NCI-H2107 treated with DMSO at 0.1 percent for 48 hours (cell line): ENCODE measurements around the gene COL18A1.

Experiments
- DNase-seq: peaks from one replicate; lab custom pipeline; 2025; ENCODE audit not compliant: unreplicated experiment; lab: John Stamatoyannopoulos, UW

COL18A1 gene

GRCh38 chr21:45466330-45467220 is 61.6 kb downstream of the COL18A1 start:
- no peak for DNase-seq

DNA sequence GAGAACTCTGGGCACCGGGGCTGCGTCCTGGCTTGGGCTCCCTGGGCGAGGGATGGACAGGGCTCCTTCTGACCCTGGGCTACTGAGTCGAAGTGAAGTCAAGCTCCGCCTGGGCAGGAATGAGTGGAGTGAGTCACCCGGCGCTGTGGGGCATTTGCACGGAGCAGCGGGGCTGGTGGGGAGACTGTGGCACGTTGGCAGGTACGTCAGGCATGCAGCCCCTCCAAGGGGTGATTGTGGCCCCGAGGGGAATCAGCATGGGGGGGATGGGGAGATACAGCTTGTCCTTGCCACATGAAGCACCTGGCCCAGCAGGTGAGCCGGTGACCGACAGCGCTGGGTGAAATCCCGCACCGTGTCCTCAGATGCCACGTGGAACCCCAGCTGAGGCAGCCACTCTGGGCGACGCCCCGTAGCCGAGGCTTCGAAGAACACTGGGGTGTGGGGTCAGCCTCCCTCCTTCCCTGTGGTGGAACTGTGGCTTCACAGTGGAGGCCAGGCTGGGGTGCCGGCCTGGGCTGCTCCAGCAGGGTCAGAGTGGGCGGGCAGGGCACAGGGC is 62.3 kb downstream of the COL18A1 start:
- DNase-seq = no peak

DNA sequence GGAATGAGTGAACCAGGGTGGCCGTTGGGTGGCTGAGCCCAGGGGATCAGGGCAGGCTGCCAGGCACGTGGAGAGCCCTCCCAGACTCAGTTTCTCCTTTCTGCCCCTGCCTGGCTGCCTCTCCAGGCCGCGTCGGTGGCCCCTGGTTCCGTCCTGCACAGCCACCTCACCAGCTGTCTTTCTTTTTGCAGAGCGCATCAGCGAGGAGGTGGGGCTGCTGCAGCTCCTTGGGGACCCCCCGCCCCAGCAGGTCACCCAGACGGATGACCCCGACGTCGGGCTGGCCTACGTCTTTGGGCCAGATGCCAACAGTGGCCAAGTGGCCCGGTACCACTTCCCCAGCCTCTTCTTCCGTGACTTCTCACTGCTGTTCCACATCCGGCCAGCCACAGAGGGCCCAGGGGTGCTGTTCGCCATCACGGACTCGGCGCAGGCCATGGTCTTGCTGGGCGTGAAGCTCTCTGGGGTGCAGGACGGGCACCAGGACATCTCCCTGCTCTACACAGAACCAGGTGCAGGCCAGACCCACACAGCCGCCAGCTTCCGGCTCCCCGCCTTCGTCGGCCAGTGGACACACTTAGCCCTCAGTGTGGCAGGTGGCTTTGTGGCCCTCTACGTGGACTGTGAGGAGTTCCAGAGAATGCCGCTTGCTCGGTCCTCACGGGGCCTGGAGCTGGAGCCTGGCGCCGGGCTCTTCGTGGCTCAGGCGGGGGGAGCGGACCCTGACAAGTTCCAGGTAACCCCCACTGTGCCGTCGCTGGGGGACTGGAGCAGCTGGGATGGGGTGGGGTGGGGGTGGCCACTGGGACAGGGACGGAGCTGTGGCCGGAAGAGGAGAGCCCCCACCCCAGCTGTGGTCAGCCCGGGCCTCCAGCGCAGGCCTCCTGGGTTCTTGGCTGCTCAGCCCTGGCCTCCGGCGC is 63.3 kb downstream of the COL18A1 start:
- DNase-seq = no peak

GRCh38 chr21:45468971-45469272 is 64.0 kb downstream of the COL18A1 start:
- DNase-seq = no peak

- no peak for DNase-seq
Observed at GRCh38 chr21:45469273-45470086, 64.5 kb downstream of the COL18A1 start.

- no peak for DNase-seq
Observed at GRCh38 chr21:45470087-45470515, 65.1 kb downstream of the COL18A1 start.

DNA sequence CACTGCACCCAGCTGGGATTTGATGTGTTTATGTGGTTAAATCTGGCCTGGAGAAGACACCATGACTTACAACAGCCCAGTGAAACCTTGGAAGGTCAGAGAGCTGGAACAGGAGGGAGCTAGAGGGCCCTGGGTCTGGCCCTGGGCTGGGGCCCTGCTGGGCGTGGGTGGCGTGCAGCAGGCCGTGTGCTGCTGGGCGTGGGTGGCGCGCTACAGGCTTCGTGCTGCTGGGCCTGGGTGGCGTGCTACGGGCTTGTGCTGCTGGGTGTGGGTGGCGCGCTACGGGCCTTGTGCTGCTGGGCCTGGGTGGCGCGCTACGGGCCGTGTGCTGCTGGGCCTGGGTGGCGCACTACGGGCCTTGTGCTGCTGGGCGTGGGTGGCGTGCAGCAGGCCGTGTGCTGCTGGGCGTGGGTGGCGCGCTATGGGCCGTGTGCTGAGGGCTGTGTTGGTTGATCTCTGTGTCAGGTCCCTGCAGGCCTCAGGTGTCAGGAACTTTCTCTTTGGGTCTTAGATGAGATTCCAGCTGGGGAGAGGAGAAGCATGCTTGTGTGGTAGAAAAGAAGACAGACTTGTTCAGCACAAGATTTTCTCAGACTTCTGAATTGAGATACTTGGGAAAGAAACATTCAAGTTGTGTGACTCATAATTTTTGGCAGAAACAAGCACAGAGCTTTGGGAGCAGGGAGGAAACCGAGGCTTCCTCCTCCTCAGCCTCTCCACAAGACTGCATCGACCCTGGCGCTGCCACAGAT is 66.0 kb downstream of the COL18A1 start:
- DNase-seq = no peak

DNA sequence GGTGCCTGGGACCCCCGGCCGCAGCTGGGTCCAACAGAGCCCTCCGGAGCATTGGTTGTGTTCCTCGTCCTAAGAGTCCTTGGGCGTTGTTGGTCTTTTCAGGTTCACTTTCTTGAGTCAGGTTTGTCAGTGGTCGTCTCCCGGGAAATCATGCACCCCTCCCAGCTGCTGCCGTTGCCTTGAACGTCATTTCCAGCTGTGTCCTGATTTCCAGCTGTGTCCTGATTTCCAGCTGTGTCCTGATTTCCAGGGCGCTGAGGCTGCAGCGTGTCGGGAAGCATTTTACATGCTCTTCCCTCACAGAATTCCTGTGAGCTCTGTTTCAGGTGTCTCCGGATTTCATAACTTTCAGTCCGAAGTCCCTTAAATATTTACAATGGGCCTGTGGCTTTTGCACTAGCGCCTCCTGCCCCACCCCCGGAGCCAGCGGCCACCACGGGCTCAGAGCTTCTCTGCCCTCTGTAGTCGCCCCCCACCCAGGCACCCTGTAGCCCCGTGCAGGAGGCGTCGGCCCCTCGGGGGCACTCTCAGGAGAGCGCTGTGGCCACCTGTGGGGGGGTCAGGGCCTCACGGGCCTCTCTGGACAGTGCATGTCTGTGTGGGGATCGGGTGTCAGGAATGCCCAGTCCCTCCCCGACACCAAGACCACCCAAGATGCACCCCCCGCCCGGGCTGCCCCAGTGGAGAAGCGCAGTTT is 66.7 kb downstream of the COL18A1 start:
- no peak for DNase-seq

DNA sequence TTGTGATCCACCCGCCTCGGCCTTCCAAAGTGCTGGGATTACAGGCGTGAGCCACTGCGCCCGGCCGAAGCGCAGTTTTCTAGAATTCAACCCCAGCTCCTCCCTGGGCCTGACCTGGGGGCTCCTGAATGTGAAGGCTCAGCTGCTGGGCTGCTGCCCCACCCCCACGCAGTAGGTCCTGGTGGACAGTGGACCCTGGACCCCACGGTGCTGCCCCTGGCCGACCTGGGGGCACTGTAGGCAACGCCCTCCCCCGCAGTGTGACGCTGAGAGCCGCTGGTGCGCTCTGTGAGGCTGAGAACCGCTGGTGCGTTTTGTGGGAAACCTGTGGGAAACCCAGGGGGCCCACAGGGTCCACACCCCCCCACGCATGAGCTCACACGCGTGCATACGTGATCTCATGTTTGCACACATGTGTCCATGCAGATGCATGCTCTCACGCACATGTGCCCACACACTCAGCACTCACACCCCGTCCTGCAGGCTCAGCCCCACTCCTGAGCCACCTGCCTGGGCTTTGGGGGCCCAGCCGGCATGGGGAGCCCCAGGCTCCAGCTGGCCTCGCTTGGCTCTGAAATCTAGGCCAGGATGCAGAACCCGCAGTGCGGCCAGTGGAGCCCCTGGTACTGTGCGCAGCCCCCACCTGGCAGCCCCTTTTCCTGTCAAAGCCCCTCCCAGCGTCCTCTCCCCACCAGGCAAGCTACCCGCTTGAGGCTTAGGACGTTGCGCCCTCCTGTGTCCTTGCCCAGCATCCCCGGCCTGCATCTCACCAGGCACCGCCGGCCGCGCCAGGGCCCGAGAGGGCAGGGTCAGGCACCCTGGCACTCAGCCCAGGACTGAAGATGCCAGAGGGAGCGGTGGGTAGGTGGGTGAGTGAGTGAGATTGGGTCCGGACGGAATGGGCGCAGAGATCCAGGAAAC is 67.7 kb downstream of the COL18A1 start:
- no peak for DNase-seq

- no peak for DNase-seq
Observed at GRCh38 chr21:45473496-45474322, 68.7 kb downstream of the COL18A1 start.

DNA sequence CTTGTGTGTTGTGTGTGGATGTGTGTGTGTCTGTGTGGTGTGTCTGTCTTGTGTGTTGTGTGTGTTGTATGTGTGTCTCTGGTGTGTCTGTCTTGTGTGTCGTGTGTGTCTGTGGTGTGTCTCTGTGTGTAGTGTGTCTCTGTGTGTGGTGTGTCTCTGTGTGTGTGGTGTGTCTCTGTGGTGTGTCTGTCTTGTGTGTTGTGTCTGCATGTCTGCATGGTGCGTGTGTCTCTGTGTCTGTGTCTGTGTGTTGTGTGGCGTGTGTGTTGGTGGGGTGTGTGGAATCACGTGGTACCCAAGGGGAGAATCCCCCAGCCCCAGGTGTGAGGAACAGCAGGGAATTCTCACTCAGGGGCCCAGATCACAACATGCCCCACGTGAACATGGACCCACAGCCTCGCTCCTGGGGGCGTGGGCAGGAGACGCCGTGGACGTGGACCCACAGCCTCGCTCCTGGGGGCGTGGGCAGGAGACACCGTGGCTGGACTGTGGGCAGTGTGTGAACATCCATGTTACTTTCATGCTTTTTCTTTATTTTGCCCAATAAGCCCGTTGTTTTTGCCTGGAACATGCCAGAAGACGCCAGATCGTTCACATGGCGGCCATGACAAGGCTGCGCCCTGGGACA is 69.5 kb downstream of the COL18A1 start:
- DNase-seq = no peak

DNA sequence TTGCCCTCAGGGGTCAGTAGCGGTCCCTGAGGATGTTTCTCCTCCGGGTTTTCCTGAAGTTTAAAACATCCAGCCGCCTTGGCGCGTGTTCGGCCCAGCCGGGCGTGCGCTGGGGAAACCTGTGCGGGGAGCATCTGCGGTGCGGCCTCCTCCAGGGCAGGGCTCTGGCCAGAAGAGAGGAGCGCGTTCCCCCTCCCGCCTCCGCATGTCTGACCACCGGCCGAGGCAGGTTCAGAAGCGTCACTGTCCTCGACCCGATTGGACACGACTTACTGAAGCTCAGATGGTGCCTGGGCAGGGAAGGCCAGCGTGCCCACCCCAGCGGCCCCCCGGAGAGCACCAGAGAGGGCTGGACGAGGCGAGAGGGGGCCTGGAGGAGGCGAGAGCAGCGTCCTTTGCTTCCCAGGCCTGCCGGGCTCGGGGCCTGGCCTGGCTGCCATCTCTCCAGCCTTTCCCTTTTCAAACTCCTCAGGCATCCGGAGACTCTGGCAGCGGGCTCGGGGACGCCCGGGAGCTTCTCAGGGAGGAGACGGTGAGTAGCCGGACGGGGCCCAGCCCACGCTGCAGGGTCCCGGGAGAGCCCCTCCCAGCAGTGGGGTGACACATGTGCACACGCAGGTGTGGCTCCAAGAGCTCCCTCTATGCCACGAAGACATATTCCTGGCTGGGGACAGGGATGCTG is 70.2 kb downstream of the COL18A1 start:
- DNase-seq = no peak

DNA sequence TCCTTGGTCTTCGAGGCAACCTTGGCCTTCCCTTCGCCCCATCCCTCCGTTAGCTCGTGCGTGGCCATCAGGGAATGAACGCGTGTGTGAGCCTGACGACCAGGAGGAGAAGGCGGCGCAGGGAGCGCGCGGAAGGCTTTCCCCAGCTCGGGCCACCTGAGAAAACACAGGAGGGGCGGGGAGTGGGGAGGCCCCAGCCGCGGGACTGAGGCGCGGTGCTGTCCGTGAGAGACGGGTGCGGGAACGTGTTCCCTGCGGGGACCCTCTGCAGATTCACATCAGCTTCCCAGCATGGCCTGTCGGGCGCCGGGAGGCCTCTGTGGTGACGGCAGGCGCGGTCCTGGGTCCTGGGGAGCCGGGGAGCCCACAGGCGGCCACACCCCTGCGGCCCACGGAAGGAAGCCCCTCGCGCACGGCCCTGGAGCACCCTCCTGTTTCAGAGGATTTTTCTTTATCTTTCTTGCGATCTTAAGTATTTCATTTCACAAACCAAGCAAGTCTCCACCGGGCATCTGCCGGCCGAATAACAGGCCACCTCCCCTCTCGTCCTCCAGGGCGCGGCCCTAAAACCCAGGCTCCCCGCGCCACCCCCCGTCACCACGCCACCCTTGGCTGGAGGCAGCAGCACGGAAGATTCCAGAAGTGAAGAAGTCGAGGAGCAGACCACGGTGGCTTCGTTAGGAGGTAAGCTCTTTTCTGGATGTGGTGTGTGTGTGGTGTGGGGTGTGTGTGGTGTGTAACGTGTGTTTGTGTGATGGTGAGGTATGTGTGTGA is 71.0 kb downstream of the COL18A1 start:
- no peak for DNase-seq

DNA sequence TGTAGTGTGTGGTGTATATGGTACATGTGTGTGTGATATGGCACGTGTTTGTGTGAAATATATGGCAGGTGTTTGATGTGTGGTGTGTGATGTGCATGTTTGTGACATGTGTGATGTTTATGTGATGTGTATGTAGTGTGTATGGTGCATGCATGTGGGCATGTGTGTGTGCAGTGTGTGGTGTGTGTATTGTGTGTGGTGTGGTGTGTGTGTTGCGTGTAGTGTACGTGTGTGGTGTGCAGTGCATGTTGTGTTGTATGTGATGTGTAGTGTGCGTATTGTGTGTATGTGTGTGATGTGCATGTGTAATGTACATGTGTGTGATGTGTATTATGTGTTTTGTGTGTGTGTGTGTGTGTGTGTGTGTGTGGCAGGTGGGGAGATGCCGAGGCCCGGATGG is 71.6 kb downstream of the COL18A1 start:
- DNase-seq = no peak

- no peak for DNase-seq
Observed at GRCh38 chr21:45477176-45478114, 72.5 kb downstream of the COL18A1 start.
